Nephron (organoid): ENCODE measurements around the gene FOXN3.

Experiments used
- H3K27ac Mint-ChIP-seq, 3 experiments: 2 replicates each; pipeline ENCODE4 v1.8.0; 2020; ENCODE audit warnings: mixed read lengths in 3 of 3, mild to moderate bottlenecking in 2 of 3, moderate library complexity in 1 of 3
- H3K27me3 Mint-ChIP-seq: 2 replicates; pipeline ENCODE4 v1.8.0; 2021; ENCODE audit warnings: low read depth, mild to moderate bottlenecking, moderate library complexity, mixed read lengths
- H3K36me3 Mint-ChIP-seq: 2 replicates; pipeline ENCODE4 v1.8.0; 2020; ENCODE audit warnings: low read depth, mixed read lengths
- H3K4me1 Mint-ChIP-seq: 2 replicates; pipeline ENCODE4 v1.8.0; 2020; ENCODE audit warnings: mixed read lengths
- H3K4me3 Mint-ChIP-seq, 3 experiments: 2 replicates each; pipeline ENCODE4 v1.8.0; 2020; ENCODE audit warnings: mild to moderate bottlenecking in 3 of 3, mixed read lengths in 3 of 3, moderate library complexity in 2 of 3
- H3K9me3 Mint-ChIP-seq: 2 replicates; pipeline ENCODE4 v1.8.0; 2020; ENCODE audit warnings: mixed read lengths
- TF ChIP-seq, protein P1 (sequence below), 3 experiments: fragments of 200-600 bp; sonication (generic); IDR thresholded peaks; one replicate each; pipeline ENCODE4 v1.5.0; 2021; ENCODE audit warnings: antibody characterized with exemption in 3 of 3; ENCODE audit not compliant: unreplicated experiment in 3 of 3

Gene FOXN3

DNA sequence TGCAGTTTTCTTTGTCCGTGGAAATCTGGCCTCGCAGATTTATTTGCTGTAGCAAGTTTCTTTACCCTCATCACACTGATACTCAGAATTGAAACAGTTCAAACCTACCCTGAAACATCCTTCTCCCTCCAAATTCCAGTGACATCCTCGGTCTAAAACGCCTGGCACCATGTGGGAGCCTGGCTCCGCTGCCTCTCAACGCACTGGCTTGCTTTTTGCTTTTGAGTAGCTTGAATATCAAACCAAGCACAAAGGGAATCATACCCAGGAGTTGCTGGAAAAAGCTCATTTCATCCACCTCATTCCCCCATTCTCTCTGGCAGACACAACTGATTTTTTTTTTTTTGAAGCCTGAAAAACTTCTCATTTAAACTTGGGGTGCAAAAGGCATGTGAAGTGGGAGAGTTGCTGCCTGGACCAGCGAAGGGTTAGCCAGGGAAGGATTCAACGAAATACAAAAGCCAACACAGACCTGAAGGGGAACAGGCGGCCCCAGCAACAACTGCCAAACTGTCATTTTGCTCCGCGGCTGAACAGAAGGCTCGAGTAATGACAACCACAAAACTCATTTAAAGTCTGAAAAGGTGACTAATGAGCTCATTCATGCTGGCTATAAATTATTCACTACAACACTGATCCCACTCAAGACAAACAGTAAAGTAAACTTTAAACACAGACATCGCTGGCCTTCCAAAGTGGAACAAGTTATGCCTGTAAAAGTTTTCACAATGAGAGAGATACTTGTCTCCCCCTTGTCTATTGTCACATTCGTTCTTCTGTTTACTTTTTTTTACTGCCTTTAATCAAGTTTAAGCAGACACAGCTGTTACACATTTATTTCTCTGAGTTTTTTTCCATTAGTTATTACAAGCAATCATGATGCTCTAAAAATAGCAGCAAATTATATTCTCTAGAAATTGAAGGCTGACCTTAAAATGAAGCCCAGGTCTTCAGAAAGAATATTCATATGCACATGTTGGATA lies 12.5 kb upstream of the FOXN3 start:
- Mint-ChIP-seq H3K27me3 (no peaks in the 10 kb centered on the region), H3K4me3 (peak overlapping the region; percentile 9 to 66 (median 31)), H3K27ac (peak overlapping the region; percentile 70 to 92 (median 90)), H3K36me3 (no peaks in the 10 kb centered on the region), H3K4me1 (peaks cover 56% of the 10 kb centered on the region), H3K9me3 (peaks cover 3% of the 10 kb centered on the region)
- TF ChIP-seq, protein P1, sequence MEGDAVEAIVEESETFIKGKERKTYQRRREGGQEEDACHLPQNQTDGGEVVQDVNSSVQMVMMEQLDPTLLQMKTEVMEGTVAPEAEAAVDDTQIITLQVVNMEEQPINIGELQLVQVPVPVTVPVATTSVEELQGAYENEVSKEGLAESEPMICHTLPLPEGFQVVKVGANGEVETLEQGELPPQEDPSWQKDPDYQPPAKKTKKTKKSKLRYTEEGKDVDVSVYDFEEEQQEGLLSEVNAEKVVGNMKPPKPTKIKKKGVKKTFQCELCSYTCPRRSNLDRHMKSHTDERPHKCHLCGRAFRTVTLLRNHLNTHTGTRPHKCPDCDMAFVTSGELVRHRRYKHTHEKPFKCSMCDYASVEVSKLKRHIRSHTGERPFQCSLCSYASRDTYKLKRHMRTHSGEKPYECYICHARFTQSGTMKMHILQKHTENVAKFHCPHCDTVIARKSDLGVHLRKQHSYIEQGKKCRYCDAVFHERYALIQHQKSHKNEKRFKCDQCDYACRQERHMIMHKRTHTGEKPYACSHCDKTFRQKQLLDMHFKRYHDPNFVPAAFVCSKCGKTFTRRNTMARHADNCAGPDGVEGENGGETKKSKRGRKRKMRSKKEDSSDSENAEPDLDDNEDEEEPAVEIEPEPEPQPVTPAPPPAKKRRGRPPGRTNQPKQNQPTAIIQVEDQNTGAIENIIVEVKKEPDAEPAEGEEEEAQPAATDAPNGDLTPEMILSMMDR (IDR thresholded peaks at IDR 0.05; ENCODE audit: unreplicated experiment in 3 of 3), result no peak

DNA sequence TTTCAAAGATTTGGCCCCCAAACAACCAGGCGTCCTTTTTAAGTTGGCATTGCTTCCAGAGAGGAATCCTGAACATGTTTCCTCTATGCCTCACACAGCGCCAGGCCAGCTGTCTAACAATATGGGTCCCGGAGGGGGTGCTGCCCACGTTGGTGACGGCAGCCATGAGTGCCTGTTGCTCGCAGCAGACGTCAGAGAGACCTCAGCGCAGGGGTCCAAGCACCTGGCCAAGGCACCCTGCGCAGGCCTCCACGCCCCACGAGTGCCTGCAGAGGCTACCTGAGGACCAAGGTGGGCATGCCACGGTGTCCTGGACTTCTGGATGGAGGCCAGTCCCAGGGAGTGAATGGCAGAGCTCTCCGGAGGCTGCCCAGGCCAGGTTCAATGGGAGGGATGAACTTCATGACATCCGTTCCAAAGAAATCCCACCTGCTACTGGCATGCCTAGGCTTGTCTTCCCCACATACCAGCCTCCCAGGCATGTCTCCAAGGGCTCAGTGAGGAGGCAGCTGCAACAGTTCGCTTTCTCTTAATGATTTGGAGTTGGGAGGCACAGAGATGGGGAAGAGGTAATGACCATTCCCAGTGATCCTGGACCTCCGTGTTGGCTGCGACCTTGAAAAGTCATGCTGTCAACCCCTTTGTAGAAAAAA lies 11.6 kb upstream of the FOXN3 start:
- H3K4me3 Mint-ChIP-seq, result peak overlapping the region in 1 of 3 experiments; percentile 66
- TF ChIP-seq, protein P1 (IDR thresholded peaks at IDR 0.05; ENCODE audit: unreplicated experiment in 3 of 3), result no peak

DNA sequence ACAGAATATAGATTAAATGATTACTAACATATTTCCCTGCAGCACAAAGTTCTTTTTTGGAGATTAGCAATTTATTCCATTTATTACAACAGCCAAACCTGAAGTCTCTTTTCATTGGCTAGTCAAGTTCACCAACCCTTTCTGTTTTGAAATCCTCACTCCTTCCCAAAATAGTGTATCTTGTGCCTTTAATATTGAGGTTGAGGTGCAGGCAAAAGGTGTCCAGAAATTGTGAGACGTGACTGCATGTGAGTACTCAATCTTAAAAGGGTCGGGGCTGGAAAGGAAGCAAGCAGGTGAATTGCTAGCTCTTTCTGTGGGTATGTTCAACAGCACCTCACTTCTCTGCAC lies 11.1 kb upstream of the FOXN3 start:
- peaks cover 68% of the 10 kb centered on the region for H3K4me1 Mint-ChIP-seq
- H3K9me3 Mint-ChIP-seq, result peaks cover 3% of the 10 kb centered on the region
- TF ChIP-seq, protein P1 (IDR thresholded peaks at IDR 0.05; ENCODE audit: unreplicated experiment in 3 of 3), result no peak
- peak overlapping the region in 2 of 3 experiments; percentile 65 to 92 for H3K27ac Mint-ChIP-seq
- H3K36me3 Mint-ChIP-seq, result no peaks in the 10 kb centered on the region
- no peaks in the 10 kb centered on the region for H3K27me3 Mint-ChIP-seq
- peak overlapping the region in 1 of 3 experiments; percentile 54 for H3K4me3 Mint-ChIP-seq

More for the DNA sequence above, 11.6 kb upstream of the FOXN3 start:
- peaks cover 63% of the 10 kb centered on the region for H3K4me1 Mint-ChIP-seq
- no peaks in the 10 kb centered on the region for H3K36me3 Mint-ChIP-seq
- peak overlapping the region; percentile 70 to 92 (median 90) for H3K27ac Mint-ChIP-seq
- peaks cover 3% of the 10 kb centered on the region for H3K9me3 Mint-ChIP-seq
- H3K27me3 Mint-ChIP-seq, result no peaks in the 10 kb centered on the region

DNA sequence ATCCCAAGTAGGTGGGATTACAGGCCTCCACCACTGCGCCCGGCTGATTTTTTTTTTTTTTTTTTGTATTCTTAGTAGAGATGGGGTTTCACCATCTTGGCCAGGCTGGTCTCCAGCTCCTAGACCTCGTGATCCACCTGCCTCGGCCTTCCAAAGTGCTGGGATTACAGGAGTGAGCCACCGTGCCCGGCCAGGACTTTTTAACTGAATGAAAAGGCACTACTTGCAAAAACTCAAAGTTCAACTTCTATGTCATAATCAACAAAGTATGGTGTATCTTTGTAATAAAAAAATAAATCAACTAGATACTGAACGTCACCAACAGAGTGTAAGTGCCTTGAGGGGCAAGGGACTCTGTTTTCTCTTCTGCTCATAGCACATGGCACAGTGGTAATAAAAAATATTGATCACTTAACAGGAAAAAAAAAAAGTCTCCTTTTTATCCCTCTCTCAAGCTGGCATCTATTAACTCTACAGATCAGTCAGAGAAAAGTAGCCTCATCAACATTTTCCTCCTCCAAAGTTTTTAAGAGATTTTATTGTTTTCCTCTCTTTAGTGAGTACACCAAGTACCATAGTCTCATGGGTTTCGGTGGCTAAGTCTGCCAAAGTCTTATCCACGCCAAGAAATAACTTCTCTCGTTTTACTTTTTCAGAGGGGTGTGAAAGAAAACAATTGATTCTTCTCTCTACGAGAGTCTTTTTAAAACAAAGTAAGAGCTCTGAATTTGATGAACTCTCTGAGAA lies 10.6 kb upstream of the FOXN3 start:
- Mint-ChIP-seq H3K27ac (peak overlapping the region in 2 of 3 experiments; percentile 65 to 92), H3K36me3 (no peaks in the 10 kb centered on the region), H3K4me1 (peaks cover 71% of the 10 kb centered on the region), H3K4me3 (peak overlapping the region in 1 of 3 experiments; percentile 54), H3K9me3 (peaks cover 3% of the 10 kb centered on the region), H3K27me3 (peaks cover 5% of the 10 kb centered on the region)
- TF ChIP-seq, protein P1 (IDR thresholded peaks at IDR 0.05; ENCODE audit: unreplicated experiment in 3 of 3), result no peak

DNA sequence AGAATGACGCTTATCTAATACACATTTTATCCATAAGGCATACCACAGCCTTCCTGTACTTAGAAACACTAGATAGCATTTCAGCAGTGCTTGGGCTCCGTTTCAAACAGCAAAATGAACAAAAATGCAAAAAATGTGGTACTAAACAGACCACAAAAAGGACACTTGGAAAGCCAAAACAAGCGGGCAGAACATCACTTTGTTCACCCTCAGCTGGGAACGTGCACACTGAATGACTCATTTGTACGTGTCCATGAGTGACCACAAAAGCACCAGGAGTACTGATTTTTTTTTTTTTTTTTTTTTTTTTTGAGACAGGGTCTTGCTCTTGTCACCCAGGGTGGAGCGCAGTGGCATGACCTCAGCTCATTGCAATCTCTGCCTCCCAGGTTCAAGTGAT lies 8.9 kb upstream of the FOXN3 start:
- Mint-ChIP-seq H3K4me1 (peaks cover 69% of the 10 kb centered on the region), H3K9me3 (peaks cover 3% of the 10 kb centered on the region), H3K27me3 (peaks cover 6% of the 10 kb centered on the region), H3K27ac (peak overlapping the region in 2 of 3 experiments; percentile 38 to 63), H3K36me3 (no peaks in the 10 kb centered on the region), H3K4me3 (no peak overlapping the region)
- TF ChIP-seq, protein P1 (IDR thresholded peaks at IDR 0.05; ENCODE audit: unreplicated experiment in 3 of 3), result no peak
